ENCODE data around the gene FNBP1.

The FNBP1 gene

DNA sequence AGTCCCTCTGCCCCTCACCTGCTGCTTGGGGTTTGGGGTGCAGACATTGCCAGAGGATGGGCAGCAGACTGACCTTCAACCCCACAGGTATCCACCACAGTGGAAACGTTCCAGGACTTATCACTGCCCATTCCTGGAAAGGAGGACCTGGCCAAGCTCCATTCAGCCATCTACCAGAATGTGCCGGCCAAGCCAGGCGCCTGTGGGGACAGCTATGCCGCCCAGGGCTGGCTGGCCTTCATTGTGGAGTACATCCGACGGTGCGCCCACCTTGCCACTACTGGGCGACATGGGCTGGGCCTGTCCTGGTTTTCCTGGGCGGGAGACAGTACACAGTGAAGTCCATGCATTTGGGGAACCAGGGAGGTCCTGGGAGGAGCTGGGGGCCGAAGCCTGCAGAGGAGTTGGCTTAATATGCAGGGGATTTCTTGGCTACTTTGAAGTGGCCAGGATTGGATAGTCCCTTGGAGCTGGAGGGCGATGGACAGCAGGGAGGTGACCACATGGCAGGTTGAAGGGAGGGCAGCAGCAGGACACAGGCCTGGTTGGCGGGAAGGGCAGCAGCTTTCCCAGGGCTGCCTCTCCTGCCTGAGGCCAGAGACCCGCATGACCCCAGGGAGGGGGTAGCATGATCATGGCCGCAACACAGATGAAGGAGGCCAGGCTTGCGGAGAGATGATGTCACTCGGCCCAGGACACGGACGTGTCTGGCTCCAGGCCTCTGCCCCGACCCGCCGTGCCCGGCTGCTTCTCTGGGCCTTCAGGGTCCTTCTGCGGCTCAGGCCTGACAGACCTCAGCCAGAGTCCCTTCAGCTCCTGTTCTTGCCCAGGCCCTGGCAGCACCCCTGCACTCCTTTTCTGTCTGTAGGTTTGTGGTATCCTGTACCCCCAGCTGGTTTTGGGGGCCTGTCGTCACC is 173.1 kb downstream of the FNBP1 start:
- no peak for DNase-seq

DNA sequence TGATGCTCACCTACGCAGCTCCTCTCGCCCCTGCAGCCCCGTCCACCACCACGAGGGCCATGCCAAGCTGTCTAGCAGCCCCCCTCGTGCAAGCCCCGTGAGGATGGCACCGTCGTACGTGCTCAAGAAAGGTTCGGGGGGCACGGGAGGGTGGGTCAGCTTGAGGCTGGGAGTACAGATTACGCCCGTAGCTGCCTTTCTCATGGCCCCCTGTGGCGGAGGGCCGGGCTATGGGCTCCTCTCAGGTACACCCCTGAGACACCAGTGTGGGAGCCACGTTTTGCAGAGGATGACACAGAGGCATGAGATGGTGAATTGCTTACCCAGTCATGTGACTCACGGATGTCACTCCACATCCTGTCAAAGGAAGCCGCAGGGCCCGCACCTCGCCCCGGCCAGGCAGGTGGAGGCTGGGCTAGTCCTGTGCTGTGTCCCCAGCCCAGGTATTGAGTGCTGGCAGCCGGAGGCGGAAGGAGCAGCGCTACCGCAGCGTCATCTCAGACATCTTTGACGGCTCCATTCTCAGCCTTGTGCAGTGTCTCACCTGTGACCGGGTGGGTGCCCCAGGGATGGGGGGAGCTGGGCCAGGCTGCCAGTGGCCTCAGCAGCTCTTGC is 174.0 kb downstream of the FNBP1 start:
- no peak for DNase-seq

DNA sequence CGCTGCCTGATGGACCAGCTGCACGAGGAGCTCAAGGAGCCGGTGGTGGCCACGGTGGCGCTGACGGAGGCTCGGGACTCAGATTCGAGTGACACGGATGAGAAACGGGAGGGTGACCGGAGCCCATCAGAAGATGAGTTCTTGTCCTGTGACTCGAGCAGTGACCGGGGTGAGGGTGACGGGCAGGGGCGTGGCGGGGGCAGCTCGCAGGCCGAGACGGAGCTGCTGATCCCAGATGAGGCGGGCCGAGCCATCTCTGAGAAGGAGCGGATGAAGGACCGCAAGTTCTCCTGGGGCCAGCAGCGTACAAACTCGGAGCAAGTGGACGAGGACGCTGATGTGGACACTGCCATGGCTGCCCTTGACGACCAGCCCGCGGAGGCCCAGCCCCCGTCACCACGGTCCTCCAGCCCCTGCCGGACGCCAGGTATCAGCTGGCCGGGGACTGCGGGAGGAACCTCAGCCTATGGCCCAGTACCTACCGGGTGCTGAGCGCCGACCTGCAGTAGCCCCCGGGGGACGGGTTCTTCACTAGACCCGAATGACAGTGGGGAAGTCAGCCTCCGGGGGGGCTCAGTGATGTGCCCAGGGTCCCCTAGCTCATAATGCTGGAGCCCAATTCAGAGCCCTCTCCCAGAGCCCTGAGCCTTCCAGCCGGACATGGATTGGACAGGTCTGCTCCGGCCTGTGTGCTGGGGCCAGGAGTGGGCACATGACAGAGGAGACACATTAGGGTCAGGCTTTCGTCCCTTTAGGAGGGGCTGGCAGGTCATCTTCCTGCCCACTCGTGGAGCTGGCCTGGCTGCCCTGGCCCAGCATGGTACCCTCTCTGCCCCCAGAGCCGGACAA is 174.7 kb downstream of the FNBP1 start:
- no peak for DNase-seq

- DNase-seq, result no peak
Measured at GRCh38 chr9:129867136-129868022, 175.6 kb downstream of the FNBP1 start.

DNA sequence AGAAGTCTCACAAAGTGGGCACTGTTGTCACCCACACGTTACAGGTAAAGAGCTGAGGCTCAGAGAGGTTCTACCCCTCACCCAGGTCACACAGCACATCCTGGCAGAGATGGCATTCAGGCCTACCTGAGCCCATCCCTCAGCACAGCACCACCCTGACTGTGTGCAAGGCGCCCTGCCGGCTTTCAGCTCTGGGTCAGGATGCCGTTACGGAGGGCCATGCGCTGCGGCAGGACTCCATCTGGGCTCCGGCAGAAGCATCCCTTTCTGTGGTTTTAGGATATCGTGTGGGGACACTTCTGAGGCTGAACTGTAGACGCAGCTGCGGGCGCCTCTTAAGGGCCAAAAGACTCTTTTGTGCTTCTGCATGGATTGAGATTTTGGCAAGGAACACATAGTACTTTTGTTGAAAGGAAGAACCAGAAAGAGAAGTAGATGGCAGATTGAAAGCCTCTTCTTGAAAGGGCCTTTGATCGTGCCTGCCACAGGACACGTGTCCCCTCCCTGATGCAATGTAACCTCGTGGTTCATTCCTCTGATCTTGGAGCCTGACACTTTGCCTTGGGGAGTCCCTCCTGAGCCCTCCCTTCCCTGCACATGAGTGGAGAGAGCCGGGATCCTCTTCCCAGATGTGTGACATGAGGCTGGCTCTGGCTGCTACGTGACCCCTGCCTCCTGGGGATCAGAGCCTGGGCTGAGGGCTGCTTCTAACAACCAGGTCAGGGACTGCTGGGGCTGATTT is 176.4 kb downstream of the FNBP1 start:
- DNase-seq, result peak; percentile 50

DNA sequence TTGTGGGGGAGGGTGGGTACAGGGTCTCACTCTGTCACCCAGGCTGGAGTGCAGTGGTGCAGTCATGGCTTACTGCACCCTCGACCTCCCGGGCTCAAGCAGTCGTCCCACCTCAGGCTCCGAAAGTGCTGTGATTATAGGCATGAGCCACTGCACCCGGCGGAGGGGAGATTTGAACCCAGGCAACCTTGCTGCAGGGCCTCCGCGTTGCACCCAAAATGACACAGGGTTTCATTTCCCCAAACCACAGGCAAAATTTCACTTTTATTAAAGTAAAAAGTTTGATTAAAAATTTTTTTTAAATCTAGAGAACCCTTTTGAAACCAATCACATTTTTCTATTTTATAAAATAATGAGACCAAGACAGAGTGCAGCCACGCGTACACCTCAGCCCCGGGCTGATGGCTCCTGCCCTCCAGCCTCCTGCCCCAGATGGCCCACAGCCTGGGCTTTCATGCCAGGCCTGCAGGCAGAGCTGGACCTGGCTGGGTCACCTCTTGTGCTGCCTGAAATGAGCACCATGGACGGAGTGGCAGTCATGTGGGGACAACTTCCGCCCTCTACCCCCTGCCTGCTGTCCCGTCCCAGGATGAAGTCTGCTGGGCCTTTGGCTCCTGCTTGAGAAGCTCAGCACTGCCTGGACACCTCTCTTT is 177.2 kb downstream of the FNBP1 start:
- no peak for DNase-seq

- DNase-seq, result no peak
Measured at GRCh38 chr9:129864991-129865647, 177.9 kb downstream of the FNBP1 start.

DNA sequence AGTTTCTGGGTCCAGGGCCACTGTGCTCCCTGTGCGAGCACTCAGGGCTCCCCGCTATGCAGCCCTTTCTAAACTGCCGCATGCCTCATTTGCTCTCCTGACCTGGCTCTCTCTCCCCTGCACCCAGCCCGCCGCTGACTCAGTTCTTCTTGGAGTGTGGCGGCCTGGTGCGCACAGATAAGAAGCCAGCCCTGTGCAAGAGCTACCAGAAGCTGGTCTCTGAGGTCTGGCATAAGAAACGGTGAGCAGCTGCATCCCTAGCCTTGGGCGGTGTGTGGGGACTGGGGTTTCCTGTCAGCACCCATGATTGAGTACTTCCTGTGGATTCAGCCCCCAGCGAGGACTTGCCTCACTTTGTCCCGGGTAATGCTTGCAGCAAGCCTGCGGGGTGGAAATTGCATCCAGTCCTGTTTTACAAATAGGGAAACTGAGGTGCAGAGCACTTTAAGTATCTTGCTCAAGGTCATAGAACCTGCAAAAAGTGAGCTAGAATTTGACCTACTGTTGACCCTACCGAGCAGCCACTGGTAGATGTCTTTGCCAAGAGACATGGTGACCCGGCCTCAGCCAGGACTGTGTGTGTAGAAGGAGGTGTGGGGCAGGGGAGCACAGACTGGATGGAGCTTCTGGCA is 179.8 kb downstream of the FNBP1 start:
- DNase-seq, result peak; percentile 12

DNA sequence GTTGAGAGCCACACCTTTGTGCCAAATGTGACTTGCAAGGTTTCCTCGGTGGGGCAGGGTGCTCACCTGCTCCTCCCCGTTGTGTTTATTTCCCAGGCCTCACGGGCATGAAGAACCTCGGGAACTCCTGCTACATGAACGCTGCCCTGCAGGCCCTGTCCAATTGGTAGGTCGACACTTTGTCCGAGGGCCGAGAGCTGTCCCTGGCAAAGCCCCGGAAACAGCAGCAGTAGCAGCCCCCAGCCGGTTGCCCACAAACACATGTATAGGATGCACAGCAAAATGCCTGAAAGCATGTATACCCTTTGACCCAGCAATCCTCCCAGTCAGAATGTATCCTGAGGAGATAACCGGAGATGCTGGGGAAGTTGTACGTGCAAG is 181.6 kb downstream of the FNBP1 start:
- DNase-seq, result no peak

GRCh38 chr9:129860653-129861446 is 182.1 kb downstream of the FNBP1 start:
- DNase-seq, result no peak

DNA sequence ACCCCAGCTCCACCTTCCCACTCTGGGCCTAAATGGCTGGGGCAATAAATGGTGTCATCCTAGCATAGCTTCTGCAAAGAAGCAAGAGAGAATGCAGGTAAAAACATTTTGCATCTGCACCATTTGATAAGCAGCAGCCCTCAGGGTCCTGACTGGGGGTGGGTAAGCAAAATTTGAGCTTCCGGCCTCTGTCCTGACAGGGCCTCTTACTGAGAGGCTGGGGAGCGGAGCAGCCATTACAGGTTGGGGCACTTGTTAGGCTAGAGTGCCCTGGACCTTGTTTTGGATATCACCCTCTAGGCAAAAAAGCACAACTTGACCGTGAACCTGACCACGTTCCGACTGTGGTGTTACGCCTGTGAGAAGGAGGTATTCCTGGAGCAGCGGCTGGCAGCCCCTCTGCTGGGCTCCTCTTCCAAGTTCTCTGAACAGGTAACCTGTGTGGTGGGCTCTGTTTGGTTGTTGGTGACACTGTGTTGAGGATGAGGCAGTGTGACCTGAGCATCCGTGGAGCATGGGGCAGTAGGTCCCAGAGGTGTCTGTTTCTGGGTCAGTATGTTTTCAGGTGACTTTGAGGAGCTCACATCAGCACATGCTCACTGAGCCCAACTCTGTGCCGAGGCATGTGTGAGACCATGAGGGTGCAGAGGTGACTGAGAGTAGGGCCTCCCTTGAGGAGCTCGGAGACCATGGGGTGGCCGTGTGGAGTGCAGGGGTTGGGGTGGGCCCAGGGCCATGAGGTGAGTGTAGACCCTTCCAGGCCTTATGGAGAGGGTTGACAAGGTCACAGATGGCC is 184.6 kb downstream of the FNBP1 start:
- no peak for DNase-seq

GRCh38 chr9:129857207-129857606 is 185.8 kb downstream of the FNBP1 start:
- no peak for DNase-seq

DNA sequence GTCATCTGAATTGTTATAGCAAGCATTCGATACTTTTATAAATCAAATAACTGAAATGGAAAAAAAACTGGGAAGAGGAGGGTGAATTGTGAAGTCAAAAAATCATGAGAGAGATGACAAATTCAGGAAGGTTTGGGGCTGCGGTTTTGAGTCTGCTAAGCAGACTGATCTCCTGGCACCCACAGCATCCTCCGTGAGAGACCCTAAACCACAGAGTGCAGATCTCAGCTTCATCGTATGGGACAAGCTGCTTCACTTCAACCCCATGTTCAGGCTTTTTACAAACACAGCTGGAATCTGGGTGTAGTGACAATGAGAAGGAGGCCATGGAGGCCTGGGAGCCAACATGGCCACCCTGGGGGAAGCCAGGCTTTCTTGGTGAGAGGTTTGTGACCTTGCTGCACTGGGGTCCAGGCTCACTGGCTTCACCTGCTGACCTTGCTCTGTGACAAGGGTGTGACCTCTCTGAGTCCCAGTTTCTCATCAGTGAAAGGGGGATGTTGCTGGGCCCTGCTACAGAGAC is 188.3 kb downstream of the FNBP1 start:
- DNase-seq, result no peak

- DNase-seq, result no peak
Measured at GRCh38 chr9:129853614-129854013, 189.4 kb downstream of the FNBP1 start.

- no peak for DNase-seq
Measured at GRCh38 chr9:129852579-129852978, 190.4 kb downstream of the FNBP1 start.

GRCh38 chr9:129851821-129852220 is 191.2 kb downstream of the FNBP1 start:
- DNase-seq, result no peak

DNA sequence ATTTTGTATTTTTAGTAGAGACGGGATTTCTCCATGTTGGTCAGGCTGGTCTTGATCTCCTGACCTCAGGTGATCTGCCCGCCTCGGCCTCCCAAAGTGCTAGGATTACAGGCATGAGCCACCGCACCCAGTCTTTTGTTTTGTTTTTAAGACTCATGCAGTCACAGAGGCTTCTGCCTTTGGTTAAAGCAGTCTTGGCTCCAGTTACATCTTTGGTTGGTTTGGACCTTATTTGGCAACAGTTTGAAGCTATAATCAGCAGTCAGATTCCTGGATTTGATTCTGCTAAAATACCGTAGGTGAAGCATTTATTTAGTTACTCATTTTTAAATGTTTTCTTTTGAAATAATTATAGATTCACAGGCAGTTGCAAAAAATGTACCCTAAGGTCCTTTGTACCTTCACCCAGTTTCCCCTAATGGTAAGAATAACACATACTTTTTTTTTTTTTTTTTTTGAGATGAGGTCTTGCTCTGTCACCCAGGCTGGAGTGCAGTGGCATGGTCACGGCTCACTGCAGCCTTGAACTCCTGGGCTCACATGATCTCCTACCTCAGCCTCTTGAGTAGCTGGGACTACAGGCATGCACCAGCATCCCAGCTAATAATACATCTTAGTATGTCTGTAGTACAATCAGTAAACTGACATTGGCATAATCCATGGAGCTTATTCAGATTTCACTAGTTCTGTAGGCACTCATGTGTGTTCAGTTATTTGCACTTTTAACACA is 192.0 kb downstream of the FNBP1 start:
- no peak for DNase-seq
